Esophagus squamous epithelium (tissue), 5 donors: ENCODE measurements around the gene MVB12B. TPM values are rescaled to one million over a fixed set of nuclear protein-coding genes. Genes with fewer than 3 reads are reported as not detected.

Experiments
- DNase-seq: peaks from one replicate; lab custom pipeline; 2025; lab: John Stamatoyannopoulos, UW
- H3K27ac ChIP-seq, 4 donors: fragments of 200-600 bp; sonication (generic); one replicate each; pipeline ENCODE4 v1.5.1; 2016 to 2019; ENCODE audit warnings: mild to moderate bottlenecking in 1 of 4
- H3K27me3 ChIP-seq, 4 donors: fragments of 200-600 bp; sonication (generic); 1 replicate in 3 of 4; 2 replicates in 1 of 4; pipeline versions ENCODE4 v1.5.1 to v1.6.0; 2017 to 2021; ENCODE audit warnings: antibody characterized with exemption in 1 of 4
- H3K36me3 ChIP-seq, 3 donors: fragments of 200-600 bp; sonication (generic); one replicate each; pipeline ENCODE4 v1.5.1; 2016 to 2019
- H3K4me1 ChIP-seq, 3 donors: fragments of 200-600 bp; sonication (generic); one replicate each; pipeline ENCODE4 v1.5.1; 2017 to 2019
- H3K4me3 ChIP-seq, 4 donors: fragments of 200-600 bp; sonication (generic); 1 replicate in 3 of 4; 2 replicates in 1 of 4; pipeline ENCODE4 v1.5.1; 2016 to 2019; ENCODE audit warnings: mild to moderate bottlenecking in 2 of 4, moderate library complexity in 1 of 4
- H3K9me3 ChIP-seq, 3 donors: fragments of 200-600 bp; sonication (generic); one replicate each; pipeline ENCODE4 v1.5.1; 2016 to 2019
- POLR2A ChIP-seq, 4 donors: fragments of 450-650 bp; IDR thresholded peaks; one replicate each; pipeline ENCODE4 v1.6.1; 2017; ENCODE audit warnings: antibody characterized with exemption in 4 of 4, mild to moderate bottlenecking in 4 of 4, moderate library complexity in 3 of 4
- WGBS, 2 donors: methylation state at CpG; one replicate each; pipeline ENCODE4 v1.1.5; 2018; 5-methylcytosine and 5-hydroxymethylcytosine counted together
- intact Hi-C: fragments of 100-400 bp; cut with DNase I; formaldehyde crosslinking; loops from one replicate; pipeline ENCODE4 v1.15.0; 2022
- total RNA-seq, 4 donors: library from RNA; depleted of rRNA; stranded (reverse); fragments of >200 nt; gene quantifications; one replicate each; pipeline ENCODE4 v1.1.0, GENCODE V29; 2016
- TF ChIP-seq, protein P1 (sequence below), 6 experiments: fragments of 450-650 bp in 4 of 6; fragments of 200-600 bp in 2 of 6; sonication (generic) in 2 of 6; IDR thresholded peaks; one replicate each; pipeline ENCODE4 v1.5.1; 2016 to 2019; ENCODE audit warnings: antibody characterized with exemption in 6 of 6, mild to moderate bottlenecking in 4 of 6, moderate library complexity in 4 of 6
- donor health status: DM: yes; HTN: yes; CAD: no.

Gene MVB12B
- total RNA-seq, 4 donors from 2014 or later = 3.2 to 13.2 (median 5.3) TPM

DNA sequence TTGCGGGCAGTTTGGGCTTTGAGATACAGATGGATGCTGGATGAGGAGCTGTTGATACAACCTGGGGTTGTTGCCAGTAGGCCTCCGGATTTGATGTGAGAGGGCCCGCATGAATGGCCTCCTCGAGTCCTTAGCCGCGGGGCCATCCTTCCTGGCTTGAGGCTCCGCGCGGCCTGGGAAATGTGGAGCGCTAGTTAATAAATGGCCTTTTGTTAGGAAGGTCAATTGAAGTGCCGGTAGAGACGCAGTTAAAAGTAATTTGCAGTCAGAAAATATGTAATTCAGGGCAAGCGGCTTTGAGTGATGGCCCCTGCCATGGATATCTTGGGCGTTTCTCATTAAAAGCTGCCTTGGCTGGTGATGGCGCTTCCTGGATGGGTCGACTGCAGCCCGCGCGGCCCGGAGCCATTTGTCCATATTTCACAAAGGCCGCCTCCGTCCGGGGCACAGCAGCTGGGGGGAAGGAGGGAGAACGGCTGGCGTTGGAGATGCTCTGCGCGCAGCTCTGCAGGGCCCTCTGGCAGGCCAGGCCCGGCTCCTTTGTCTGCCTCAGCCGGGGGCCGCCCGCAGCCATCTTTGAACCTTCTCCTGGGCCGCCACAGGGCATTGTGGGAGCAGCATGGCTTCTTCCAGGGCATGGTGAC, 11.2 kb downstream of the MVB12B start:
- 77 to 92% methylated on average over 13 to 16 of the region's 32 CpGs for WGBS, 2 donors
- TF ChIP-seq, protein P1, sequence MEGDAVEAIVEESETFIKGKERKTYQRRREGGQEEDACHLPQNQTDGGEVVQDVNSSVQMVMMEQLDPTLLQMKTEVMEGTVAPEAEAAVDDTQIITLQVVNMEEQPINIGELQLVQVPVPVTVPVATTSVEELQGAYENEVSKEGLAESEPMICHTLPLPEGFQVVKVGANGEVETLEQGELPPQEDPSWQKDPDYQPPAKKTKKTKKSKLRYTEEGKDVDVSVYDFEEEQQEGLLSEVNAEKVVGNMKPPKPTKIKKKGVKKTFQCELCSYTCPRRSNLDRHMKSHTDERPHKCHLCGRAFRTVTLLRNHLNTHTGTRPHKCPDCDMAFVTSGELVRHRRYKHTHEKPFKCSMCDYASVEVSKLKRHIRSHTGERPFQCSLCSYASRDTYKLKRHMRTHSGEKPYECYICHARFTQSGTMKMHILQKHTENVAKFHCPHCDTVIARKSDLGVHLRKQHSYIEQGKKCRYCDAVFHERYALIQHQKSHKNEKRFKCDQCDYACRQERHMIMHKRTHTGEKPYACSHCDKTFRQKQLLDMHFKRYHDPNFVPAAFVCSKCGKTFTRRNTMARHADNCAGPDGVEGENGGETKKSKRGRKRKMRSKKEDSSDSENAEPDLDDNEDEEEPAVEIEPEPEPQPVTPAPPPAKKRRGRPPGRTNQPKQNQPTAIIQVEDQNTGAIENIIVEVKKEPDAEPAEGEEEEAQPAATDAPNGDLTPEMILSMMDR (IDR thresholded peaks at IDR 0.05) = no peak
- TF ChIP-seq POLR2A (IDR thresholded peaks at IDR 0.05) = no peak
- Histone ChIP-seq H3K27me3 (no peaks in the 10 kb centered on the region), H3K4me3 (no peak overlapping the region), H3K36me3 (peaks cover 0 to 29% (median 0%) of the 10 kb centered on the region in 3 donors), H3K9me3 (no peaks in the 10 kb centered on the region), H3K27ac (no peak overlapping the region), H3K4me1 (peaks cover 6 to 59% (median 21%) of the 10 kb centered on the region in 3 donors)
- intact Hi-C loops = no loop called here
- no peak for DNase-seq

DNA sequence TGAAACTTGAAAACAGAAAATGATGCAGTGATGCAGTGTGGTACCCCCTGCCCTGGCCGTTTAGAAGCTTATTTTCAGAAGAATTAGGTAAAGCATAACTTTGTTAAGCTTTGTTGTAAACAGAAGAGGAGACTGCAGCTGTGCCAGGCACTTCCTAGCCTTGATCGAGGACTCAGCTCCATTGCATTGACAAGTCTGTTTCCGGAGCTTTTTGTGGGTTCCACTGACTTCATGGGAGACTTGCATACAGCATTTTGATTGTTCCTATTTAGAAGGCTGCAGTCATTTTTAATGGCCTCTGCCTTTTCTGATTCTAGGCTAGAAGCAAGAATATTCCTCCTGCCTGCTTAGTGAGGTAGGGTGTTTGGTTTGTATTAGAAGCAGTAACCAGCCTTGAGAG, 12.3 kb downstream of the MVB12B start:
- WGBS, 2 donors = 47 to 48% methylated on average over 3 of the region's 3 CpGs
- no peaks in the 10 kb centered on the region for H3K9me3 ChIP-seq
- H3K27ac ChIP-seq = no peak overlapping the region
- peaks cover 0 to 40% (median 0%) of the 10 kb centered on the region in 3 donors for H3K36me3 ChIP-seq
- intact Hi-C loops = no loop called here
- TF ChIP-seq, protein P1 (IDR thresholded peaks at IDR 0.05) = no peak
- TF ChIP-seq POLR2A (IDR thresholded peaks at IDR 0.05) = no peak
- peaks cover 6 to 51% (median 20%) of the 10 kb centered on the region in 3 donors for H3K4me1 ChIP-seq
- no peak overlapping the region for H3K4me3 ChIP-seq
- DNase-seq = no peak
- H3K27me3 ChIP-seq = no peaks in the 10 kb centered on the region

DNA sequence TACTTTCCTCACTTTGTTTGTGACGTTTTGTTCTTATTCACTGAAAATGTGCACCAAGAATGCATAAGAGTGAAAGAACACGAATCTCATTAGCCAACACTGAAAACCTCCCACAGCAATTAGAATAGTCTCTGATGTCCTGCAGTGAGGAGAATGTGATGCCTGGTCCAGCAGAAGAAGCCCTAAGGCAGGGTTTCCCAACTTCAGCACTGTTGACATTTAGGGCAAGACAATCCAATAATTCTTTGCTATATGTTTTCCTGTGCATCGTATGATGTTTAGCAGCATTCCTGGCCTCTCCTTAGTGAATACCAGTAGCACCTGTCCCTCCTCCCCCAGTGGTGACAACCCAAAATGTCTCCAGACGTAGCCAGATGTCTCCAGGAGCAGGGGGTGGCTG, 14.8 kb downstream of the MVB12B start:
- 86 to 92% methylated on average over 4 of the region's 4 CpGs for WGBS, 2 donors
- intact Hi-C loops = no loop called here
- Histone ChIP-seq H3K27me3 (no peaks in the 10 kb centered on the region), H3K9me3 (no peaks in the 10 kb centered on the region), H3K4me1 (peaks cover 0 to 33% (median 4%) of the 10 kb centered on the region in 3 donors), H3K27ac (no peak overlapping the region), H3K36me3 (peaks cover 0 to 60% (median 0%) of the 10 kb centered on the region in 3 donors), H3K4me3 (no peak overlapping the region)
- DNase-seq = no peak
- TF ChIP-seq, protein P1 (IDR thresholded peaks at IDR 0.05) = no peak
- no peak for TF ChIP-seq POLR2A (IDR thresholded peaks at IDR 0.05)

DNA sequence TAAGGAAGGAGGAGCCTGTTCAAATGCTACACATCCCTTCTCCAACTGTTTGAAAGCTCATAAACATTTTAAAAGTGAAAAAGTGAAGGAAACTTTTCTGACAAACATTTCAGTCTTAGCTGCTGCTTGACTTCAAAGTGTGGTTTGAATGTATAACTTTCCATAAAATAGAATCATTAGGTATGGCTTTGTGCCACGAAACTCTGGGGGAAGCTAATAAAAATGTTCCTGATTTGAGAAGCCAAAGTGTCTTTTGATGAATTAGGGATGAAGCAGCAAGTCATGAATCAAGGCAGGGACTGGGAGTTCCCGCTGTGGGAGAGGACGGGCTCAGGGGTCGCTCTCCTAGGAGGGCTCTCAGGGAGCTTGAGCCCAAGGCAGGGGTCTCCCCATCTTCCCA, 15.3 kb downstream of the MVB12B start:
- 81 to 99% methylated on average over 4 of the region's 4 CpGs for WGBS, 2 donors
- H3K36me3 ChIP-seq = peaks cover 0 to 60% (median 0%) of the 10 kb centered on the region in 3 donors
- intact Hi-C loops = no loop called here

DNA sequence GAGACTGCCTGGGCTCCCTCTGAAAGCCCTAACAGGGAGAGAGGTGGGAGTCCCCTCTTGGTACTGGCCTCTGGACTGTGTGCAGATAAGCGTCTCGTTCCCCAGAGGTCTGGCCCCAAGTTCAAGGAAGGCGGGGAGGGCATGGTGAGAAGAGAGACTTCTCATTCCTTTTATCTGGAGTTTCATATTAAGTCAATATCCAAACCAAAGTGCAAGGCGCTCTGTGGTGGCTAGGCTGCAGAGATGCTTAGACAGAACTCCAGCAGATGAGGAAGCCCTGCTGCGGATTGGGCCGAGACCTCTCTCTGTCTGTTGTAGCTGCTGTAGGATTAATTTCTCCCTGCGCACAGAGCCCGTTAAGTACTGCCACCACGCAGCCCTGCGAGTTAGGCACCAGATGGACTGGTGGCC, 16.0 kb downstream of the MVB12B start:
- WGBS, 2 donors = 85% methylated on average over 5 to 10 of the region's 10 CpGs
- Histone ChIP-seq H3K27me3 (no peaks in the 10 kb centered on the region), H3K36me3 (peaks cover 0 to 60% (median 0%) of the 10 kb centered on the region in 3 donors), H3K9me3 (no peaks in the 10 kb centered on the region), H3K27ac (no peak overlapping the region), H3K4me3 (no peak overlapping the region), H3K4me1 (peaks cover 3 to 40% (median 14%) of the 10 kb centered on the region in 3 donors)
- TF ChIP-seq, protein P1 (IDR thresholded peaks at IDR 0.05) = no peak
- TF ChIP-seq POLR2A (IDR thresholded peaks at IDR 0.05) = no peak
- intact Hi-C loops = no loop called here
- DNase-seq = no peak

More for the DNA sequence above, 15.3 kb downstream of the MVB12B start:
- TF ChIP-seq, protein P1 (IDR thresholded peaks at IDR 0.05) = no peak
- no peak for TF ChIP-seq POLR2A (IDR thresholded peaks at IDR 0.05)
- Histone ChIP-seq H3K27me3 (no peaks in the 10 kb centered on the region), H3K27ac (no peak overlapping the region), H3K4me3 (no peak overlapping the region), H3K9me3 (no peaks in the 10 kb centered on the region), H3K4me1 (peaks cover under 1 to 33% (median 8%) of the 10 kb centered on the region in 3 donors)
- no peak for DNase-seq
